ENCODE measurements around the gene CCDC88C.

- TF ChIP-seq CTCF (IDR thresholded peaks at IDR 0.05) (no peak), POLR2A (IDR thresholded peaks at IDR 0.05) (no peak), POLR2AphosphoS5 (IDR thresholded peaks at IDR 0.05) (peak in 1 of 4 donors; percentile 26), EP300 (IDR thresholded peaks at IDR 0.05) (no peak)
Measured at GRCh38 chr14:91453744-91454143, 36.1 kb upstream of the CCDC88C start.
